Nephron progenitor cell (in vitro differentiated cells): ENCODE data around the gene PEX14.

Source experiments
- DNase-seq: peaks from one replicate; pipeline ENCODE4 v3.0.0; 2021
- H3K27ac Mint-ChIP-seq: 2 replicates; pipeline ENCODE4 v1.8.0; 2021; ENCODE audit warnings: mild to moderate bottlenecking, moderate library complexity, mixed read lengths
- H3K27me3 Mint-ChIP-seq: 2 replicates; pipeline ENCODE4 v1.8.0; 2021; ENCODE audit warnings: mild to moderate bottlenecking, low read depth, mixed read lengths; ENCODE audit not compliant: poor library complexity
- H3K36me3 Mint-ChIP-seq: 2 replicates; pipeline ENCODE4 v1.8.0; 2021; ENCODE audit warnings: low read depth, mixed read lengths
- H3K4me1 Mint-ChIP-seq: 2 replicates; pipeline ENCODE4 v1.8.0; 2021; ENCODE audit warnings: mixed read lengths
- H3K4me3 Mint-ChIP-seq: 2 replicates; pipeline ENCODE4 v1.8.0; 2021; ENCODE audit warnings: mild to moderate bottlenecking, moderate library complexity, mixed read lengths
- H3K9me3 Mint-ChIP-seq: 2 replicates; pipeline ENCODE4 v1.8.0; 2021; ENCODE audit warnings: mild to moderate bottlenecking, moderate library complexity, mixed read lengths
- TF ChIP-seq, protein P1 (sequence below): fragments of 200-600 bp; sonication (generic); IDR thresholded peaks from 2 replicates; pipeline ENCODE4 v1.5.0; 2021; ENCODE audit warnings: antibody characterized with exemption

Gene PEX14

GRCh38 chr1:10457875-10458274 is 16.9 kb upstream of the PEX14 start:
- Mint-ChIP-seq H3K4me3 (no peak overlapping the region), H3K4me1 (peaks cover 10% of the 10 kb centered on the region), H3K27ac (peak overlapping the region; percentile 44), H3K36me3 (peaks cover 46% of the 10 kb centered on the region), H3K9me3 (peaks cover 3% of the 10 kb centered on the region), H3K27me3 (no peaks in the 10 kb centered on the region)
- DNase-seq: no peak
- TF ChIP-seq, protein P1, sequence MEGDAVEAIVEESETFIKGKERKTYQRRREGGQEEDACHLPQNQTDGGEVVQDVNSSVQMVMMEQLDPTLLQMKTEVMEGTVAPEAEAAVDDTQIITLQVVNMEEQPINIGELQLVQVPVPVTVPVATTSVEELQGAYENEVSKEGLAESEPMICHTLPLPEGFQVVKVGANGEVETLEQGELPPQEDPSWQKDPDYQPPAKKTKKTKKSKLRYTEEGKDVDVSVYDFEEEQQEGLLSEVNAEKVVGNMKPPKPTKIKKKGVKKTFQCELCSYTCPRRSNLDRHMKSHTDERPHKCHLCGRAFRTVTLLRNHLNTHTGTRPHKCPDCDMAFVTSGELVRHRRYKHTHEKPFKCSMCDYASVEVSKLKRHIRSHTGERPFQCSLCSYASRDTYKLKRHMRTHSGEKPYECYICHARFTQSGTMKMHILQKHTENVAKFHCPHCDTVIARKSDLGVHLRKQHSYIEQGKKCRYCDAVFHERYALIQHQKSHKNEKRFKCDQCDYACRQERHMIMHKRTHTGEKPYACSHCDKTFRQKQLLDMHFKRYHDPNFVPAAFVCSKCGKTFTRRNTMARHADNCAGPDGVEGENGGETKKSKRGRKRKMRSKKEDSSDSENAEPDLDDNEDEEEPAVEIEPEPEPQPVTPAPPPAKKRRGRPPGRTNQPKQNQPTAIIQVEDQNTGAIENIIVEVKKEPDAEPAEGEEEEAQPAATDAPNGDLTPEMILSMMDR: no peak

GRCh38 chr1:10459184-10459583 is 15.6 kb upstream of the PEX14 start:
- no peak for DNase-seq
- Mint-ChIP-seq H3K36me3 (peaks cover 51% of the 10 kb centered on the region), H3K9me3 (peaks cover 3% of the 10 kb centered on the region), H3K4me3 (no peak overlapping the region), H3K27me3 (no peaks in the 10 kb centered on the region), H3K27ac (no peak overlapping the region), H3K4me1 (peaks cover 10% of the 10 kb centered on the region)
- TF ChIP-seq, protein P1: no peak

DNA sequence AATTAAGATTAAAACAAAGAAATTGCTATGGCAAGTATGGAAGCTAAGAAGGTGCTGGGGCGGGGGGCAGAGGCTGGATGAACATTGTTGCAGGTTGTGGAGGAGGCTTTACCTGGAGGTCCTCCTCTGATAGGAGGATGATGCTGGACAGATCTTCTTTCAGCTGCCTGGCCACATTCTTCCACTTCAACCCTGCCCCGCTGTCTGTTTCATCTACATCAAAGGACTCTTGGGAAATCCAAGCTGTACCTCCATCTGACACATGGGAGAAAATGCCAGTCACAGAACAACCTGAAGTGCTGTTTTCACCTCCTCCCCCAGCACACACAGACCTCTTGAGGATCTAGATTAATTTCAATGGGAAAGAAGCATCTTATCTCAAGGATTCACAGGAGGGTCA is 7.7 kb upstream of the PEX14 start:
- DNase-seq: no peak
- peak overlapping the region; percentile 27 for H3K27ac Mint-ChIP-seq
- H3K4me1 Mint-ChIP-seq: peaks cover 5% of the 10 kb centered on the region
- H3K9me3 Mint-ChIP-seq: no peaks in the 10 kb centered on the region
- no peak overlapping the region for H3K4me3 Mint-ChIP-seq
- TF ChIP-seq, protein P1: no peak
- H3K27me3 Mint-ChIP-seq: no peaks in the 10 kb centered on the region
- peaks cover 44% of the 10 kb centered on the region for H3K36me3 Mint-ChIP-seq

DNA sequence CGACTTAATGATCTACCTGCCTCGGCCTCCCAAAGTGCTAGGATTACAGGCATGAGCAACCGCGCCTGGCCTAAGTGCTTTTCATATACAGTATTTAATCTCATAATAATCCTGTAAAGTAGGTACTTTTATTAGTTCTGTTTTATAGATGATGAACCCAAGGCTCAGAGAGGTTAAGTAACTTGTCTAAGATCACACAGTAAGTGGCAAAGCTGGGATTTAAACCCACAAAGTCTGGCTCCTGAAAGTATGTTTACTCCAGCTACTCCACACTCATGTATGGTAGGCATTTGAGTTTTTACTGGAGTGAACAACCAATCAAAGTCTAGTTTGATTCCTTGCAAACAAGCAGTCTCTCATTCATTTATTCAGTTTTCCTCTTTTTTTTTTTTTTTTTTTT is 4.7 kb upstream of the PEX14 start:
- Mint-ChIP-seq H3K27me3 (no peaks in the 10 kb centered on the region), H3K27ac (no peak overlapping the region), H3K36me3 (peaks cover 26% of the 10 kb centered on the region), H3K4me3 (no peak overlapping the region), H3K4me1 (peaks cover 29% of the 10 kb centered on the region), H3K9me3 (no peaks in the 10 kb centered on the region)
- DNase-seq: no peak
- TF ChIP-seq, protein P1: no peak

DNA sequence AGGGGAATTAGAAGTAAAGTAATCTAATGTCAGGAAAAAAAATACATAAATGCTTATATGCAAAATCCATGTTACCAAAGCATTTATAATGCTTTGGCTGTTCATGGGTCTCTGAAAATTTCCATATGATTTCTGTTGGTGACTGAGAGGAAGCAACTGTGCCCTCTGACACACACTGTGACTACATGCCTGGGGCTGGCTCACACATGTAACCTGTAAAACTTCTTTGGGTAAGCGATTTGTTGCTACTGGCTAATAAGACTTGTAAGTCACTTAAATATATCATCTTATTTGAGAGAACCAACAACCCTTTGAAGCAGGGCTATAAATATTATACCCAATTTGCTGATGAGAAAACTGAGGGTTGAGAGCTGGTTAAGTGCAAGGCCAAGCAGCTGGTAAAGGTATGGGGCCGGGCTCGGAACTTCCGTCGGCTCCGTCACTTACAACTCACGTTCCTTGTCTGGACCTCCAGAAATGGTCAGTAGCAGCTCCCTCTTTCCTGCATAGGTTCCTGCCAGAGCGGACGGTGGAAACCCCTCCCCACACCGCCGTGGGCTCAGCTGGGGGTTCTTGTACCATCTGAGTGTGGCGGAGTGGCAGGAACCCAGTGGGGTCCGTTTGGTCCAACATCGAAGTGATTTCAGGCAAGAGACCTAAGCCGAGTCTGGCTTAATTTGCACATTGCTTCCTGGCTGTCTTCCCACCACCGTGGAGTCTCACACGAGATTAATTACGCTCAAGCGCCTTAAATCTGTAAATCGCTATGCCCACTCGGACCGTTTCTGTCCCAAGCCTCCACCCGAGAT is 3.1 kb upstream of the PEX14 start:
- Mint-ChIP-seq H3K36me3 (peaks cover 22% of the 10 kb centered on the region), H3K4me1 (peaks cover 41% of the 10 kb centered on the region), H3K27me3 (no peaks in the 10 kb centered on the region), H3K4me3 (peak overlapping the region; percentile 95), H3K9me3 (no peaks in the 10 kb centered on the region), H3K27ac (peak overlapping the region; percentile 98)
- TF ChIP-seq, protein P1: no peak
- DNase-seq: peak; percentile 26
